Skin of body (tissue), 2 donors: Measurements from ENCODE around the gene PCDHGA1. TPM values are rescaled to one million over a fixed set of nuclear protein-coding genes. Genes with fewer than 3 reads are reported as not detected.
"Not testable (repeated sequence)": the region's sequence is repeated elsewhere in the genome, so short reads cannot be mapped to it uniquely, and the experiment has no call there.

Experiments used
- DNase-seq: peaks from one replicate; lab custom pipeline; 2025; lab: John Stamatoyannopoulos, UW
- total RNA-seq: library from RNA; depleted of rRNA; stranded (reverse); fragments of >200 nt; gene quantifications from one replicate; pipeline ENCODE4 v1.2.3, GENCODE V29; 2014

PCDHGA1 gene
- total RNA-seq, 1 donor from 2014 or later = 0.39 TPM

DNA sequence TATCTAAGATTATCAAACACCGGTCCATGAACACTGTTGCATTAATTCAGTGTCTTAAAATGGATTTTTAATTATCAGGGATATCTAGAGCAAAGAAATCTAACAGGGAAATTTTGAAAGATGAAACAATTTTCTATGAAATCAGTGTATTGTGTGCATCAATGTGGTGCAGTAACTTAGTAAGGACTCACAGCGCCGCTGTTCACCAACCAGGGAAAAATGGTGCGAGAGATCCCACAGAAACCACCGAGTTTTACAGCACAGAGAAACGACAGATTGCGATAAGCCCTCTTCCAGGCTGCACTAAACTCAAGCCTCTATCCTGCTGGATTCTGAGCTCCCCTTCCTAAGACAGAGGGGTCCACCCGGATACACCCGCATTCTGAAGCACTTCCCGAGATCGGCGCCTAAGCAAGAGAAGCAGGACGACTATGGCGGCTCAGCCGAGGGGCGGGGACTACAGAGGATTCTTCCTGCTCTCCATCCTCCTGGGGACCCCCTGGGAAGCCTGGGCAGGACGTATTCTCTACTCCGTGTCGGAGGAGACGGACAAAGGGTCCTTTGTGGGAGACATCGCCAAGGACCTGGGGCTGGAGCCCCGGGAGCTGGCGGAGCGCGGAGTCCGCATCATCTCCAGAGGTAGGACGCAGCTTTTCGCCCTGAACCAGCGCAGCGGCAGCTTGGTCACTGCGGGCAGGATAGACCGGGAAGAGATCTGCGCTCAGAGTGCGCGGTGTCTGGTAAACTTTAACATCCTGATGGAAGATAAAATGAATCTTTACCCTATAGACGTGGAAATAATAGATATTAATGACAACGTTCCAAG lies 52.4 kb downstream of the PCDHGA1 start, which contains the start of gene PCDHGA7:
Gene PCDHGA7 (plus strand): TSS at position 274 of the 826 bp plus-strand sequence. CDS start 158 bp downstream, at position 432.
- no peak for DNase-seq

DNA sequence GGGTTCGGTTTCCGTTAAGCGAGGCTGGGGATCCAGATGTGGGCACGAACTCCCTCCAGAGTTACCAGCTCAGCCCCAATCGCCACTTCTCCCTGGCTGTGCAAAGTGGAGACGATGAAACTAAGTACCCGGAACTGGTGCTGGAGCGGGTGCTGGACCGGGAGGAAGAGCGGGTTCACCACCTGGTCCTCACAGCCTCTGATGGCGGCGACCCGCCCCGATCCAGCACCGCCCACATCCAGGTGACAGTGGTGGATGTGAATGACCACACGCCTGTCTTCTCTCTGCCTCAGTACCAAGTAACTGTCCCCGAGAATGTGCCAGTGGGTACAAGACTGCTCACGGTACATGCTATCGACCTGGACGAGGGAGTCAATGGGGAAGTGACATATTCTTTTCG lies 53.0 kb downstream of the PCDHGA1 start:
- DNase-seq = no peak

DNA sequence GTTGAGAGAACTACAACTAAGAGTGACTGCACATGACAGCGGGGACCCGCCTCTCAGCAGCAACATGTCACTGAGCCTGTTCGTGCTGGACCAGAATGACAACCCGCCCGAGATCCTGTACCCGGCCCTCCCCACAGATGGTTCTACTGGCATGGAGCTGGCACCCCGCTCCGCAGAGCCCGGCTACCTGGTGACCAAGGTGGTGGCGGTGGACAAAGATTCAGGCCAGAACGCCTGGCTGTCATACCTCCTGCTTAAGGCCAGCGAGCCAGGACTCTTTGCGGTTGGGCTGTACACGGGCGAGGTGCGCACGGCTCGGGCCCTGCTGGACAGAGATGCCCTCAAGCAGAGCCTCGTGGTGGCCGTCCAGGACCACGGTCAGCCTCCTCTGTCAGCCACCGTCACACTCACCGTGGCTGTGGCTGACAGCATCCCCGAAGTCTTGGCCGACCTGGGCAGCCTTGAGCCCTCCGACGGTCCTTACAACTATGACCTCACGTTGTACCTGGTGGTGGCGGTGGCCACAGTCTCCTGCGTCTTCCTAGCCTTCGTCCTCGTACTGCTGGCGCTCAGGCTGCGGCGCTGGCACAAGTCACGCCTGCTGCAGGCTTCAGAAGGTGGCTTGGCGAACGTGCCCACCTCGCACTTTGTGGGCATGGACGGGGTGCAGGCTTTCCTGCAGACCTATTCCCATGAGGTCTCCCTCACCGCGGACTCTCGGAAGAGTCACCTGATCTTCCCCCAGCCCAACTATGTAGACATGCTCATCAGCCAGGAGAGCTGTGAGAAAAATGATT lies 54.4 kb downstream of the PCDHGA1 start:
- no peak for DNase-seq

GRCh38 chr5:141387557-141388311 lies 57.4 kb downstream of the PCDHGA1 start, which contains the start of gene PCDHGB4:
TSS of gene PCDHGB4 (plus strand) at chr5:141387698. CDS start at chr5:141387885, 187 bp downstream.
- DNase-seq = not testable (repeated sequence)

- DNase-seq = no peak
Measured at GRCh38 chr5:141388661-141389060, 58.3 kb downstream of the PCDHGA1 start.

DNA sequence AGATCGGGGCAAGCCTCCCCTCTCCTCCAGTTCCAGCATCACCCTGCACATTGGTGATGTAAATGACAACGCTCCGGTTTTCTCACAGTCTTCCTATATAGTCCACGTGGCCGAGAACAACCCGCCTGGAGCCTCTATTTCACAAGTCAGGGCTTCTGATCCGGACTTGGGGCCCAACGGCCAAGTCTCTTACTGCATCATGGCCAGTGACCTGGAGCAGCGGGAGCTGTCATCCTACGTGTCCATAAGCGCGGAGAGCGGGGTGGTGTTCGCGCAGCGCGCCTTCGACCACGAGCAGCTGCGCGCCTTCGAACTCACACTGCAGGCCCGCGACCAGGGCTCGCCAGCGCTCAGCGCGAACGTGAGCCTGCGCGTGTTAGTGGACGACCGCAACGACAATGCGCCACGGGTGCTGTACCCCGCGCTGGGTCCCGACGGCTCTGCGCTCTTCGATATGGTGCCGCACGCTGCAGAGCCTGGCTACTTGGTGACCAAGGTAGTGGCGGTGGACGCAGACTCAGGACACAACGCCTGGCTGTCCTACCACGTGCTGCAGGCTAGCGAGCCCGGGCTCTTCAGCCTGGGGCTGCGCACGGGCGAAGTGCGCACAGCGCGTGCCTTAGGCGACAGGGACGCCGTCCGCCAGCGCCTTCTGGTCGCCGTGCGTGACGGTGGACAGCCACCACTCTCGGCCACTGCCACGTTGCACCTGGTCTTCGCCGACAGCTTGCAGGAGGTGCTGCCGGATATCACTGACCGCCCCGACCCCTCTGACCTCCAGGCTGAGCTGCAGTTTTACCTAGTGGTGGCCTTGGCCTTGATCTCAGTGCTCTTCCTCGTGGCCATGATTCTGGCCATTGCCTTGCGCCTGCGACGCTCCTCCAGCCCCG lies 59.1 kb downstream of the PCDHGA1 start:
- DNase-seq = no peak

- no peak for DNase-seq
Measured at GRCh38 chr5:141392429-141393198, 62.3 kb downstream of the PCDHGA1 start, which contains the start of gene PCDHGA8. TSS of gene PCDHGA8 (plus strand) at chr5:141392633. CDS start at chr5:141392814, 181 bp downstream.

DNA sequence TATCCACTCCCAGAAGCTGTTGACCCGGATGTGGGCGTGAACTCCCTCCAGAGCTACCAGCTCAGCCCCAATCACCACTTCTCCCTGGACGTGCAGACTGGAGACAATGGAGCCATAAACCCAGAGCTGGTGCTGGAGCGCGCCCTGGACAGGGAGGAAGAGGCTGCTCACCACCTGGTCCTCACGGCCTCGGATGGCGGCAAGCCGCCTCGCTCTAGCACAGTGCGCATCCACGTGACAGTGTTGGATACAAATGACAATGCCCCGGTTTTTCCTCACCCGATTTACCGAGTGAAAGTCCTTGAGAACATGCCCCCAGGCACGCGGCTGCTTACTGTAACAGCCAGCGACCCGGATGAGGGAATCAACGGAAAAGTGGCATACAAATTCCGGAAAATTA lies 63.0 kb downstream of the PCDHGA1 start:
- DNase-seq = no peak

DNA sequence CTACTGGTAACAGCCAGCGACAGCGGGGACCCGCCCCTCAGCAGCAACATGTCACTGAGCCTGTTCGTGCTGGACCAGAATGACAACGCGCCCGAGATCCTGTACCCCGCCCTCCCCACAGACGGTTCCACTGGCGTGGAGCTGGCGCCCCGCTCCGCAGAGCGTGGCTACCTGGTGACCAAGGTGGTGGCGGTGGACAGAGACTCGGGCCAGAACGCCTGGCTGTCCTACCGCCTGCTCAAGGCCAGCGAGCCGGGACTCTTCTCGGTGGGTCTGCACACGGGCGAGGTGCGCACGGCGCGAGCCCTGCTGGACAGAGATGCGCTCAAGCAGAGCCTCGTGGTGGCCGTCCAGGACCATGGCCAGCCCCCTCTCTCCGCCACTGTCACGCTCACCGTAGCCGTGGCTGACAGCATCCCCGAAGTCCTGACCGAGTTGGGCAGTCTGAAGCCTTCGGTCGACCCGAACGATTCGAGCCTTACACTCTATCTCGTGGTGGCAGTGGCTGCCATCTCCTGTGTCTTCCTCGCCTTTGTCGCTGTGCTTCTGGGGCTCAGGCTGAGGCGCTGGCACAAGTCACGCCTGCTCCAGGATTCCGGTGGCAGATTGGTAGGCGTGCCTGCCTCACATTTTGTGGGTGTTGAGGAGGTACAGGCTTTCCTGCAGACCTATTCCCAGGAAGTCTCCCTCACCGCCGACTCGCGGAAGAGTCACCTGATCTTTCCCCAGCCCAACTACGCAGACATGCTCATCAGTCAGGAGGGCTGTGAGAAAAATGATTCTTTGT lies 64.3 kb downstream of the PCDHGA1 start:
- DNase-seq = not testable (repeated sequence)

DNA sequence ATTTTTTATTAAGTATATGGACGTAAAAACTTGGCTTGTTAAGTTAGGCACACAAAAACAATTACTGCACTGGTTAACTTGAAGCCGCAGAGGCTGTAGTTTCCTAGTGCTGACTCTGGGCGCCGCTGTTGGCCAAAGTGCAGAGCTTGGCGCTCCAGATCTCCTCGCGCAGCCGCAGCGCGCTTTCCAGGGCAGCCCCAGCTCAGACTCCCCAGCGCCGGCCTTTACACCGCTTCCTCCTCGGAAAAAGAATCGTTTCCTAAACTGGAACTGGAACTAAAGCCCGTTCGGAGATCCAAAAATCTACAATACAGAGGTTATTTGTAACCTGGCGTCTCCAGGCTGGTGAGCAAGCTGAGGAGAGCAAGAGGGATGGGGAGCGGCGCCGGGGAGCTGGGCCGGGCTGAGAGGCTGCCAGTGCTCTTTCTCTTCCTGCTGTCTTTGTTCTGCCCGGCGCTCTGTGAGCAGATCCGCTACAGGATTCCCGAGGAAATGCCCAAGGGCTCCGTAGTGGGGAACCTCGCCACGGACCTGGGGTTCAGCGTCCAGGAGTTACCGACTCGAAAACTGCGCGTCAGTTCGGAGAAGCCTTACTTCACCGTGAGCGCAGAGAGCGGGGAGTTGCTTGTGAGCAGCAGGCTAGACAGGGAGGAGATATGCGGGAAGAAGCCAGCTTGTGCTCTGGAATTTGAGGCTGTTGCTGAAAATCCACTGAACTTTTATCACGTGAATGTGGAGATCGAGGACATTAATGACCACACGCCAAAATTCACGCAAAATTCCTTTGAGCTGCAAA lies 67.6 kb downstream of the PCDHGA1 start, which contains the start of gene PCDHGB5:
Gene PCDHGB5 (plus strand): TSS at position 192 of the 796 bp plus-strand sequence. CDS start 181 bp downstream, at position 373.
- DNase-seq = not testable (repeated sequence)

GRCh38 chr5:141398608-141399007 lies 68.3 kb downstream of the PCDHGA1 start:
- no peak for DNase-seq

- DNase-seq = no peak
Measured at GRCh38 chr5:141399555-141400258, 69.4 kb downstream of the PCDHGA1 start.

DNA sequence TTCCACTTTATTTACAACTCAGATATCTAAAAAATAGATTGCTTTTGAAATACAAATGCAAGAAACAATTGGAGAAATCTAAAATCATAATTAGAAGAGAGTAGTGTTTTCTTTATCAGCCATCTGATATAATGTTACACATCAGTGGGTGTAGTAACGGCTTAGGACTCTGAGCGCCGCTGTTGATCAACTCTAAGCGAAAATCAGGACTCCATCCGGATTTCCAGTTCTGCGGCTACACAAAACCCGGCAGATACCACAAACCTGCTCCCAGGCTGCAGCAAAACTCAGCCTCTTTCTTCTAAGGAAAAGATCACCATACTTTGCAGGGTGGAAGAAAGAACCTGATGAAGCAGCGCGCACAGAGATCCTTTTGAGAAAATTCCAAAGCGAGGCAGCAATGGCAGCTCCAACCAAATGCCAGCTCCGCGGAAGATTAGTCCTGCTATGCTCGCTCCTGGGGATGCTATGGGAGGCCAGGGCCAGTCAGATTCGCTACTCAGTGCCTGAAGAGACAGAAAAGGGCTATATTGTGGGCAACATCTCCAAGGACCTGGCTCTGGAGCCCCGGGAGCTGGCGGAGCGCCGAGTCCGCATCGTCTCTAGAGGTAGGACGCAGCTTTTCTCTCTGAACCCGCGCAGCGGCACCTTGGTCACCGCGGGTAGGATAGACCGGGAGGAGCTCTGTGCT lies 72.4 kb downstream of the PCDHGA1 start, which contains the start of gene PCDHGA9:
Gene PCDHGA9 (plus strand): TSS at position 226 of the 691 bp plus-strand sequence. CDS start 175 bp downstream, at position 401.
- DNase-seq = no peak

DNA sequence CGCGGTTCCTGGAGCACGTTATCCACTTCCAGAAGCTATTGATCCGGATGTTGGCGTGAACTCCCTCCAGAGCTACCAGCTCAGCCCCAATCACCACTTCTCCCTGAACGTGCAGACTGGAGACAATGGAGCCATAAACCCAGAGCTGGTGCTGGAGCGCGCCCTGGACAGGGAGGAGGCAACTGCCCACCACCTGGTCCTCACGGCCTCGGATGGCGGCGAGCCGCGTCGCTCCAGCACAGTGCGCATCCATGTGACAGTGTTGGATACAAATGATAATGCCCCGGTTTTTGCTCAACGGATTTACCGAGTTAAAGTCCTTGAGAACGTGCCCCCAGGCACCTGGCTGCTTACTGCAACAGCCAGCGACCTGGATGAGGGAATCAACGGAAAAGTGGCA lies 73.1 kb downstream of the PCDHGA1 start:
- DNase-seq = no peak

GRCh38 chr5:141407790-141408505 lies 77.6 kb downstream of the PCDHGA1 start, which contains the start of gene PCDHGB6:
TSS of gene PCDHGB6 (plus strand) at chr5:141408021. CDS start at chr5:141408203, 182 bp downstream.
- DNase-seq = not testable (repeated sequence)
